ENCODE data around the gene PCDHAC2.

GRCh38 chr5:140992828-140993227 is 26.6 kb downstream of the PCDHAC2 start:
- TF ChIP-seq EZH2 (IDR thresholded peaks at IDR 0.05; ENCODE audit: borderline replicate concordance, low read depth, low read length, severe bottlenecking) (no peak), CTCF (IDR thresholded peaks at IDR 0.05; ENCODE audit: borderline replicate concordance, extremely low read depth, low read length, poor library complexity, severe bottlenecking) (no peak)
